HUES48 (cell line): Measurements from ENCODE around the gene CFAP69.

ENCODE experiments used
- H3K27ac ChIP-seq: one replicate; pipeline ENCODE4 v1.7.0; 2013; ENCODE audit warnings: low read depth, low read length, inconsistent platforms
- H3K27me3 ChIP-seq: 2 replicates; pipeline ENCODE4 v1.6.1; 2013; ENCODE audit warnings: mild to moderate bottlenecking, low read length; ENCODE audit not compliant: control insufficient read depth, insufficient read depth
- H3K36me3 ChIP-seq: 2 replicates; pipeline ENCODE4 v1.6.1; 2013; ENCODE audit warnings: low read length; ENCODE audit not compliant: control insufficient read depth, insufficient read depth
- H3K4me1 ChIP-seq: 2 replicates; pipeline ENCODE4 v1.6.1; 2013; ENCODE audit warnings: mild to moderate bottlenecking, low read length; ENCODE audit not compliant: control insufficient read depth, insufficient read depth
- H3K4me3 ChIP-seq: 2 replicates; pipeline ENCODE4 v1.5.1; 2013; ENCODE audit warnings: mild to moderate bottlenecking, low read depth, low read length
- H3K9ac ChIP-seq: 2 replicates; pipeline ENCODE4 v1.6.1; 2013; ENCODE audit warnings: mild to moderate bottlenecking, low read depth, low read length, moderate library complexity
- H3K9me3 ChIP-seq: 2 replicates; pipeline ENCODE4 v1.6.1; 2013; ENCODE audit warnings: low read length; ENCODE audit not compliant: control insufficient read depth, insufficient read depth

The CFAP69 gene

GRCh38 chr7:90244909-90245851 lies at the start of gene CFAP69:
Gene CFAP69 (plus strand): TSS chr7:90245174. CDS start chr7:90245425, 251 bp downstream.
- Histone ChIP-seq H3K36me3 (no peaks in the 10 kb centered on the region), H3K27me3 (peaks cover 19% of the 10 kb centered on the region), H3K27ac (peak within 1 kb of the TSS; percentile 44), H3K9ac (no peak within 1 kb of the TSS; the same call in 1 of the 2 replicates), H3K4me3 (peak within 1 kb of the TSS; percentile 66), H3K9me3 (no peaks in the 10 kb centered on the region), H3K4me1 (peaks cover 9% of the 10 kb centered on the region; the same call in 1 of the 2 replicates)

DNA sequence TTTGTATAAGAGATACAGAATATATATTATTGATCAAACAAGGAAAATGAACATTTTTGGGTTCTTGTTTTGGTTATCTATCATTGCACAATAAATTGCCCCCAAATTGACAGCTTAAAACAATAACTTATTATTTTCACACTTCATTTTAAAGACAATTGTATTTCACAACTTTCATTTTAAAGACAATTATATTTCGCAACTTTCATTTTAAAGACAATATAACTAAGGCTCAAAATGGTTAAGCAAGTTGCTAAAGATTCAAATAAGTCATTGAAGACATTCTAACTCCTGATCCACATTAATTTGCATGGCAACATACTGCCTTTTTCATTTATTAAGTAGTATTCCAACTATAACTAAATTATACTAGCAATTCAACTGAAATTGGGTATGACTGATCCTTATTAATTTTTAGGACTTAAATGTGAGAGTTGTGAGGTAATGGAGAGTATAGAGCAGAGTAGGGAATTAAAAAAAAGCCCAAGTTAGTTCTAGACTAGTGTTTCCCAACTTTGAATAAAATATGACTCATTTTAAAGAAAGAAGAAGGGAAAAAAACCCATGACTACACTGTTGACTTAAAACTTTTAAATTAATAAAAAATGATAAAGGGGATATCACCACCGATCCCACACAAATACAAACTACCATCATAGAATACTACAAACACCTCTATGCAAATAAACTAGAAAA lies 43.3 kb upstream of the CFAP69 start:
- no peak overlapping the region for H3K27ac ChIP-seq
- no peaks in the 10 kb centered on the region for H3K4me1 ChIP-seq
- no peak overlapping the region for H3K9ac ChIP-seq
- no peaks in the 10 kb centered on the region for H3K27me3 ChIP-seq
- no peak overlapping the region for H3K4me3 ChIP-seq
- no peaks in the 10 kb centered on the region for H3K9me3 ChIP-seq
- H3K36me3 ChIP-seq = no peaks in the 10 kb centered on the region

DNA sequence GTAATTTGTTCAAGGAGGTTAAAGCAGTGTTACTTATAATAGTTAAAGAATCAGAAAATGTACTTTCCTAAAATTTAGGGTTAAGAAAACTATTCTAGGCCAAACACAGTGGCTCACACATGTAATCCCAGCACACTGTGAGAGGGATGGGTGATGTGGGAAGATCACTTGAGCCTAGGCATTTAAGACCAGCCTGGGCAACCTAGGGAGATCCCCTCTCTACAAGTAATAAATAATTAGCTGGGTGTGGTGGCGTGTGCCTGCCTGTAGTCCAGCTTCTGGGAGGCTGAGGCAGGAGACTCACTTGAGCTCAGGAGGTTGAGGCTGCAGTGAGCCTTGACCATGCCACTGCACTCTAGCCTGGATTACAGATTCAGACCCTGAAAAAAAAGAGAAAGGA lies 37.0 kb upstream of the CFAP69 start:
- Histone ChIP-seq H3K4me3 (no peak overlapping the region), H3K36me3 (no peaks in the 10 kb centered on the region), H3K9ac (no peak overlapping the region)

GRCh38 chr7:90209776-90210175 lies 35.2 kb upstream of the CFAP69 start:
- Histone ChIP-seq H3K27me3 (peaks cover 7% of the 10 kb centered on the region; the same call in 1 of the 2 replicates), H3K9ac (no peak overlapping the region), H3K4me1 (peaks cover 32% of the 10 kb centered on the region), H3K36me3 (no peaks in the 10 kb centered on the region), H3K4me3 (no peak overlapping the region), H3K9me3 (no peaks in the 10 kb centered on the region), H3K27ac (no peak overlapping the region)

More for the DNA sequence above, 37.0 kb upstream of the CFAP69 start:
- peaks cover 7% of the 10 kb centered on the region; the same call in 1 of the 2 replicates for H3K27me3 ChIP-seq
- H3K4me1 ChIP-seq = peaks cover 14% of the 10 kb centered on the region
- H3K9me3 ChIP-seq = no peaks in the 10 kb centered on the region
- no peak overlapping the region for H3K27ac ChIP-seq

- Histone ChIP-seq H3K27me3 (peaks cover 7% of the 10 kb centered on the region; the same call in 1 of the 2 replicates), H3K9ac (no peak overlapping the region; the same call in 1 of the 2 replicates), H3K9me3 (no peaks in the 10 kb centered on the region), H3K27ac (peak overlapping the region; percentile 26), H3K4me3 (peak overlapping the region; percentile 83), H3K4me1 (peaks cover 37% of the 10 kb centered on the region), H3K36me3 (no peaks in the 10 kb centered on the region)
Observed at GRCh38 chr7:90210475-90210874, 34.5 kb upstream of the CFAP69 start.

DNA sequence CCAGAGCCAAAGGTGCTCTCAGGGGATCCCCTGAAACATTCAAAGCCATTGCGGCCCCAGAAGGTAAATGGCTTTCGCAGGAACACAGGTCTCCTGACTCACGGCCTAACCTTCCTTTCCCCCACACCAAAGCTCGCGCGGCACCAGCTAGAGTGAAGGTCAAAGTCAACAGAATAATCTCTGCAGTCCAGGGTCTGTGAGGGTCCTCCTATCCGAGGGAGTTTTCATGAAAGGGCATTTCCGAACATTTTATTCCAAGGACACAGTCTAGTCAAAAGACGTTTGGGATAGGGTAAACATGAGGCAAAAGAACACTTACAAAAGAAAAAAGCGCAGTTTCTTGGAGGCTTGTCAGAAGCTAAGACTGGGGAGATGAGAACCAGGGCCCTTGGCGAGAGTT lies 34.0 kb upstream of the CFAP69 start:
- Histone ChIP-seq H3K27me3 (peaks cover 7% of the 10 kb centered on the region; the same call in 1 of the 2 replicates), H3K27ac (peak overlapping the region; percentile 26), H3K9me3 (no peaks in the 10 kb centered on the region), H3K9ac (peak overlapping the region; percentile 42; the same call in 1 of the 2 replicates), H3K4me1 (peaks cover 40% of the 10 kb centered on the region), H3K36me3 (no peaks in the 10 kb centered on the region), H3K4me3 (peak overlapping the region; percentile 83)

DNA sequence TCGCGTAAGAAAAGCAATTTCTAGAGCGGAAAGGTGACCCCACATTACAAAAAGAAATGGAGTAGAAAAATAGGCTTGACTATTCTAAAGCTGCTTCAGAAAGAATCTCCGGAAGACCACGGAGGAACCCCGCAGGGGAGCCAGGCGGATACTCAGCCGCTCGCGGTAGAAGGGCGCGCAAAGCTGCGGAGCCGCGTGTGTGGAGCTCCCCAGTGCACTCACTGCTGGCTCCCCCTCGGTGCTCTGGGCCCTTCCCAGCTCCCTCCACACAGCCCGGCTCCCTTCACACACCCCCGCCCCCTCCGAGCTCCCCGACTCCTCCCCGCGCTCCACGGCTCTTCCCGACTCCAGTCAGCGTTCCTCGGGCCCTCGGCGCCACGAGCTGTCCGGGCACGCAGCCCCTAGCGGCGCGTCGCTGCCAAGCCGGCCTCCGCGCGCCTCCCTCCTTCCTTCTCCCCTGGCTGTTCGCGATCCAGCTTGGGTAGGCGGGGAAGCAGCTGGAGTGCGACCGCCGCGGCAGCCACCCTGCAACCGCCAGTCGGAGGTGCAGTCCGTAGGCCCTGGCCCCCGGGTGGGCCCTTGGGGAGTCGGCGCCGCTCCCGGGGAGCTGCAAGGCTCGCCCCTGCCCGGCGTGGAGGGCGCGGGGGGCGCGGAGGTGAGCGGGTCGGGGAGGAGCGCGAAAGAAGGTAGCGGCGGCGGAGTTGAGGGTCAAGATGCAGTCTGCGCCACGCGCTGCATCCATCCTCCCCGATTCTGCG lies 33.4 kb upstream of the CFAP69 start, which contains the start of gene STEAP2:
TSS of gene STEAP2 (plus strand) at position 350 of the 758 bp plus-strand sequence. CDS start 13,343 bp downstream, outside the sequence.
- peak within 1 kb of the TSS; percentile 83 for H3K4me3 ChIP-seq
- no peaks in the 10 kb centered on the region for H3K9me3 ChIP-seq
- H3K27me3 ChIP-seq = peaks cover 7% of the 10 kb centered on the region; the same call in 1 of the 2 replicates
- no peaks in the 10 kb centered on the region for H3K36me3 ChIP-seq
- H3K27ac ChIP-seq = peak within 1 kb of the TSS; percentile 26
- peak within 1 kb of the TSS; percentile 67 for H3K9ac ChIP-seq
- peaks cover 46% of the 10 kb centered on the region for H3K4me1 ChIP-seq

- peaks cover 50% of the 10 kb centered on the region for H3K4me1 ChIP-seq
- H3K27me3 ChIP-seq = peaks cover 7% of the 10 kb centered on the region; the same call in 1 of the 2 replicates
- 0 out of 2 replicates have a peak, but pooled peaks cover 2% of the 10 kb centered on the region for H3K36me3 ChIP-seq
- H3K27ac ChIP-seq = peak overlapping the region; percentile 21
- H3K9me3 ChIP-seq = no peaks in the 10 kb centered on the region
- peak overlapping the region; percentile 67 for H3K9ac ChIP-seq
- peak overlapping the region; percentile 83 for H3K4me3 ChIP-seq
Observed at GRCh38 chr7:90212149-90212495, 32.9 kb upstream of the CFAP69 start.

DNA sequence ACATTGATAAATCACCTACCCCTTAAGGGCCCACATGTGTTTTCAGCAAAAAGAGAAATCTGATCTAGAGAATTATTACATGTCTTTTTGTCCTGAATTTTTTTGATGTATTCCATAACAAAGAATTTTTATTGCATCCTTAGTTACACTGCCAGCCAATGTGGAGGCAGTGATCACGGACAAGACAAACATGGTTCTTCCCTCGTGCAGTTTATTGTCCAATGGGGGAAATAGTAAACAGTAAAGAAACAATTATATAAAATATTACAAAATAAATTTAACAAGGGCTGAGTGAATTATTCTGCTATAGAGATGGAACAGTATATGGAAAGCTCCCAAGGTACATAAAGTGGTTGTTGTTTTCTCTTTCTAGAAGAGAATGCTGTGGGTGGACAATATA lies 31.5 kb upstream of the CFAP69 start:
- no peak overlapping the region for H3K27ac ChIP-seq
- no peak overlapping the region for H3K9ac ChIP-seq
- no peaks in the 10 kb centered on the region for H3K9me3 ChIP-seq
- peak overlapping the region; percentile 48; the same call in 1 of the 2 replicates for H3K4me3 ChIP-seq
- H3K4me1 ChIP-seq = peaks cover 50% of the 10 kb centered on the region
- peaks cover 7% of the 10 kb centered on the region; the same call in 1 of the 2 replicates for H3K27me3 ChIP-seq
- 0 out of 2 replicates have a peak, but pooled peaks cover 3% of the 10 kb centered on the region for H3K36me3 ChIP-seq

DNA sequence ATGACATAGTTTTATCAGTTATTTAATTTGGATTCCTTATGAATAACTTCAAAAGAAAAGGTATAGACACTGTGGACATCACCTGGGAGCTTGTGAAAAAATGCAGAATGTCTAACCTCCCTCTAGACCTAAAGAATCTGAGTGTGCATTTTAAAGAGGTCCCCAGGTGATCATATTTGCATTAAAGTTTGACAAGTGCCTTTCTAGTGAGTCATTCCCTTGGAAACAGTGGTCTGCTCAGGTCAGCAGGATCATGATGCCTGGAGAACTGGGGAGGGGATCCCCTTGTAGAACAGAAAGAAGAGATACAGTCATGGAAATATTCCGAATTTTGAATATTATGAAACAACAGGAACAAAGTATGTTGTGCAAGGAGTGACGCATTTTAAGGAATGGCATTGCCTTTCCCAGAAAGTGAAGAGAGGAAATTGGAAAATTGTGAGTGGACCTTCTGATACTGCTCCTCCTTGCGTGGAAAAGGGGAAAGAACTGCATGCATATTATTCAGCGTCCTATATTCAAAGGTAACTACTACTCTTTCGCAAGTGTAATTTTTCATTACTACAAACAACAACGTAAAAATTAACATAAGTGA lies 28.8 kb upstream of the CFAP69 start:
- Histone ChIP-seq H3K4me1 (peaks cover 41% of the 10 kb centered on the region), H3K9me3 (no peaks in the 10 kb centered on the region), H3K36me3 (0 out of 2 replicates have a peak, but pooled peaks cover 3% of the 10 kb centered on the region), H3K4me3 (no peak overlapping the region; the same call in 1 of the 2 replicates), H3K9ac (no peak overlapping the region), H3K27me3 (no peaks in the 10 kb centered on the region), H3K27ac (peak overlapping the region; percentile 31)
